ENCODE measurements around the gene SHB. TPM values are rescaled to one million over a fixed set of nuclear protein-coding genes. Genes with fewer than 3 reads are reported as not detected.
A peak's percentile ranks its signal among the peaks of the same experiment; 100 is the strongest.

SHB gene
- polyA plus RNA-seq, 2 of the 4 experiments (the other 2 are of a cell fraction), result 15.4 to 22.0 TPM

- peaks cover 84% of the 10 kb centered on the region for H3K4me1 ChIP-seq
- H3K27ac ChIP-seq, result peak overlapping the region; percentile 34 to 97; a peak in 4 of 6 replicates
- ChIA-PET CTCF (interaction anchor here (0.5 to 3.2 kb wide), 7 partner anchors 12 to 331 kb away, joined by 3 to 10 read pairs (median 3); no protein-coding TSS in a partner anchor), POLR2A (no interaction called here)
- ATAC-seq (no peak), DNase-seq (ENCODE audit: low read depth in 1 of 2, low spot score in 1 of 2) (no peak), FAIRE-seq (no peak)
- 81% methylated on average over 2 of the region's 2 CpGs for WGBS (ENCODE audit: missing lambda C conversion rate)
- H3K4me2 ChIP-seq, result no peak overlapping the region
- no peak overlapping the region for H3K4me3 ChIP-seq
- TF ChIP-seq CEBPB (IDR thresholded peaks at IDR 0.05), result no peak
- TF ChIP-seq KDM5A (IDR thresholded peaks at IDR 0.05), result no peak
- TF ChIP-seq SMC3 (IDR thresholded peaks at IDR 0.05), result no peak
- no peak for TF ChIP-seq MAFK (IDR thresholded peaks at IDR 0.05; ENCODE audit: partially characterized antibody)
- no peak for TF ChIP-seq KDM1A (IDR thresholded peaks at IDR 0.05; ENCODE audit: low read depth)
- TF ChIP-seq BHLHE40 (IDR thresholded peaks at IDR 0.05; ENCODE audit: low read depth, low read length), result no peak
- TF ChIP-seq JUN (IDR thresholded peaks at IDR 0.05), result no peak
- TF ChIP-seq FOXS1 (CRISPR knock-in tag; IDR thresholded peaks at IDR 0.05), result no peak
- TF ChIP-seq EP300 (IDR thresholded peaks at IDR 0.05), result no peak
- TF ChIP-seq ZNF302 (CRISPR knock-in tag; IDR thresholded peaks at IDR 0.05), result no peak
- no peak for TF ChIP-seq RARB (CRISPR knock-in tag; IDR thresholded peaks at IDR 0.05)
- no peaks in the 10 kb centered on the region for H3K9me3 ChIP-seq
Measured at GRCh38 chr9:38044706-38045105, 24.3 kb downstream of the SHB start.

GRCh38 chr9:38043931-38044623, 24.9 kb downstream of the SHB start:
- WGBS (ENCODE audit: missing lambda C conversion rate), result 87% methylated on average over 9 of the region's 9 CpGs
- FAIRE-seq (no peak), DNase-seq (ENCODE audit: low read depth in 1 of 2, low spot score in 1 of 2) (no peak), ATAC-seq (no peak)
- Histone ChIP-seq H3K4me3 (no peak overlapping the region), H3K4me2 (no peak overlapping the region), H3K27ac (peak overlapping the region; percentile 34 to 97; a peak in 4 of 6 replicates), H3K9me3 (no peaks in the 10 kb centered on the region), H3K4me1 (peaks cover 85% of the 10 kb centered on the region)
- TF ChIP-seq EP300 (IDR thresholded peaks at IDR 0.05) (no peak), CEBPB (IDR thresholded peaks at IDR 0.05) (no peak), SREBF2 (IDR thresholded peaks at IDR 0.05) (no peak), CHD2 (IDR thresholded peaks at IDR 0.05; ENCODE audit: low read length, partially characterized antibody) (no peak), CHD4 (IDR thresholded peaks at IDR 0.05; ENCODE audit: borderline replicate concordance) (no peak), BHLHE40 (IDR thresholded peaks at IDR 0.05; ENCODE audit: low read depth, low read length) (no peak), MAZ (IDR thresholded peaks at IDR 0.05; ENCODE audit: borderline replicate concordance, low read depth, low read length) (no peak), RFX5 (IDR thresholded peaks at IDR 0.05) (no peak), KDM1A (IDR thresholded peaks at IDR 0.05; ENCODE audit: low read depth) (no peak), JUN (IDR thresholded peaks at IDR 0.05) (no peak), FOXS1 (CRISPR knock-in tag; IDR thresholded peaks at IDR 0.05) (no peak), NFE2L2 (conservative IDR thresholded peaks at IDR 0.05; ENCODE audit: low read length) (no peak), ZSCAN20 (CRISPR knock-in tag; IDR thresholded peaks at IDR 0.05) (no peak), HOXA7 (CRISPR knock-in tag; IDR thresholded peaks at IDR 0.05) (no peak), RCOR1 (IDR thresholded peaks at IDR 0.05; ENCODE audit: low read depth, low read length) (no peak), PBX3 (IDR thresholded peaks at IDR 0.05) (no peak), BCL3 (IDR thresholded peaks at IDR 0.05) (no peak), MAFK (IDR thresholded peaks at IDR 0.05; ENCODE audit: partially characterized antibody) (no peak), USF2 (IDR thresholded peaks at IDR 0.05) (no peak)
- ChIA-PET POLR2A (no interaction called here), CTCF (interaction anchor here (0.5 to 3.2 kb wide), 9 partner anchors 10 to 558 kb away, joined by 3 to 10 read pairs (median 4); no protein-coding TSS in a partner anchor)

All from A549 (cell line).